Karpas-422 (cell line): ENCODE measurements around the gene PLXNA2. TPM values are rescaled to one million over a fixed set of nuclear protein-coding genes. Genes with fewer than 3 reads are reported as not detected.

Experiments used
- DNase-seq: peaks from one replicate; pipeline ENCODE4 v3.0.0-alpha.2; 2015
- H2AFZ ChIP-seq: fragments of 200-600 bp; sonication (generic); 2 replicates; pipeline ENCODE4 v1.6.1; 2014; ENCODE audit warnings: antibody characterized with exemption, low read length, mixed read lengths
- H3K27ac ChIP-seq: fragments of 200-600 bp; sonication (generic); 2 replicates; pipeline ENCODE4 v1.5.1; 2014; ENCODE audit warnings: mild to moderate bottlenecking, low read length, moderate library complexity
- H3K27me3 ChIP-seq: fragments of 200-600 bp; sonication (generic); 2 replicates; pipeline ENCODE4 v1.6.1; 2014; ENCODE audit warnings: low read length, mixed read lengths
- H3K36me3 ChIP-seq: fragments of 200-600 bp; sonication (generic); 2 replicates; pipeline ENCODE4 v1.6.1; 2014; ENCODE audit warnings: low read length, mixed read lengths; ENCODE audit not compliant: insufficient read depth
- H3K4me1 ChIP-seq: fragments of 200-600 bp; sonication (generic); 2 replicates; pipeline ENCODE4 v1.6.1; 2014; ENCODE audit warnings: mild to moderate bottlenecking, low read length, mixed read lengths
- H3K4me2 ChIP-seq: fragments of 200-600 bp; sonication (generic); 2 replicates; pipeline ENCODE4 v1.6.1; 2014; ENCODE audit warnings: low read length, low read depth, mild to moderate bottlenecking; ENCODE audit not compliant: poor library complexity, severe bottlenecking
- H3K4me3 ChIP-seq: fragments of 200-600 bp; sonication (generic); 2 replicates; pipeline ENCODE4 v1.5.1; 2014; ENCODE audit warnings: mild to moderate bottlenecking, antibody characterized with exemption, low read length, mixed read lengths
- H3K79me2 ChIP-seq: fragments of 200-600 bp; sonication (generic); 2 replicates; pipeline ENCODE4 v1.6.1; 2014; ENCODE audit warnings: mild to moderate bottlenecking, low read length, mixed read lengths
- H3K9ac ChIP-seq: fragments of 200-600 bp; sonication (generic); 2 replicates; pipeline ENCODE4 v1.6.0; 2014; ENCODE audit warnings: low read length
- H3K9me2 ChIP-seq: fragments of 200-600 bp; sonication (generic), shearing (Covaris generic); replicated peaks from 2 replicates; pipeline ENCODE4 v1.6.0; 2014; ENCODE audit warnings: mild to moderate bottlenecking, low read length, moderate library complexity; ENCODE audit not compliant: insufficient read depth
- H3K9me3 ChIP-seq: fragments of 300-700, 200-600 bp; sonication (generic); 2 replicates; pipeline ENCODE4 v1.6.1; 2014; ENCODE audit warnings: low read length, mixed read lengths
- H4K20me1 ChIP-seq: fragments of 200-600 bp; sonication (generic); 2 replicates; pipeline ENCODE4 v1.6.1; 2014; ENCODE audit warnings: mild to moderate bottlenecking, antibody characterized with exemption, low read length, low read depth; ENCODE audit not compliant: insufficient read depth
- total RNA-seq: library from RNA; depleted of rRNA; stranded (reverse); fragments of >200 nt; shearing (Covaris generic); gene quantifications from 2 replicates; pipeline ENCODE4 v1.2.3, GENCODE V29; 2014; ENCODE audit warnings: low replicate concordance

Gene PLXNA2
- total RNA-seq, 1 experiment from 2014 or later = not detected

DNA sequence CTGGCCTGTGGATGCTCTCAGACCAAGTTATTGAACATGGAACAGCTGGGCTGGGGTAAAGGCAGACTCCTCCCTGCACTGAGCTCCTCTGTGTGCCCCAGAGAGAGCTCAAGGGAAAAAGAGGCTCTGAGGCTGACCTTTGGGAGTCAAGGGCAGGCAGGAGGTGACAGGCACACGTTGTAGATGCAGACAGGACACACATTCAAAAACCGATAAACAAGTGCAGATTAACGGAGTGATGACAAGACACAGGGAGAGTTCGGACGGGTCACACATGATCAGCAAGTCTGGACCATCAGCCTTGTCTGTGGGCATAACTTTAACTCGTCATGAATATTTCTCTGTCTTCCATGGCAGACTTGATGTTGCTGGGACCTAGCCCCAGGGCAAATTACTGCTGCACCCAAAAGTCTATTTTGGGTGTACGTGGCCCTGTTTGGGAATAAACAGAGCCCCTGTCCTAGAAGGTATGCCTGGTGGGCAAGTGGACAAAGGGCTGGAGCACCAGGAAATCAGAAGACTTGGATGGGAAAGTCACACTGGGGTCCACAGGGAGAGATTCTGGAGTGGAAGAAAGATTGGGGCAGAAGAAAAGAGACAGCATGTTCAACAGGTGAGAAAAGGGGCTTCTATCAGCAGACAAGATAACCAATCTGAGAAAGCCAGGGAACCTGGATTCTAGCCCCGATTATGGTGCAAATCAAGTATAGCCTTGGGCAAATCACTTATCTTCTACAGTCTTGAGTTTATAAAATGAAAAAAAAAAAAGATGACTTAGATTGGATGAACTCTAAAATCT is 74.9 kb downstream of the PLXNA2 start:
- Histone ChIP-seq H3K79me2 (no peaks in the 10 kb centered on the region), H3K9me2 (no peaks in the 10 kb centered on the region), H3K36me3 (no peaks in the 10 kb centered on the region), H3K4me2 (no peak overlapping the region), H3K4me3 (no peak overlapping the region), H3K27ac (no peak overlapping the region), H2AFZ (no peak overlapping the region), H3K4me1 (no peaks in the 10 kb centered on the region; the same call in 1 of the 2 replicates), H3K9ac (no peak overlapping the region), H3K27me3 (no peaks in the 10 kb centered on the region), H4K20me1 (no peaks in the 10 kb centered on the region), H3K9me3 (no peaks in the 10 kb centered on the region)
- DNase-seq = no peak

DNA sequence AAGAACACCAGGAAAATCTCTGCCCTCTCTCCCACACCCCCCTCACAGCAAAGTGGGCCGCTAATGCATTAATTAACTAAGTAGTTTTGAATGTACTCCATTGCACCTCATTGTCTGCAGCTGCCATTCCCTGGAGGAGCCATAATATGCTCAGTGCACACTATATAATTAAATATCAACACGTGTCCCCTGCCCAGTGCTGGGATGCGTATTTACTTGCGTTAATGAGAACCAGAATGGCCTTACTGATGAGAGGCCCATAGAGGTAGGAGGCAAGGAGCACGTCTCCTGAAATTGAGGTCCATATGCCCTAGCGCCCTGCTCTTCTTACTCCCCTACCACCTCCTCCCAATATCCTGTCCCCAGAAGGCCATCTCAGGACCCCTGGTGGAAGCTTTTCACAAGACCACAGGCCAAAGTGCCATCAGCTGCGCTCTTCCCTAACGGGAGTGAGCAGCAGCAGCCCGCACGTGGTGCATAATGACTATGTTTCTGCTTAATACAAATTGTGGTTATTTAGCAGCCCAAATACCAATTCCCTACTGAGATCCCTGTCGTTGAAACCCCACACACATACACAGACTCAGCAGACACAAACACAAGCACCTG is 76.8 kb downstream of the PLXNA2 start:
- Histone ChIP-seq H3K4me3 (no peak overlapping the region), H3K27me3 (no peaks in the 10 kb centered on the region), H3K36me3 (no peaks in the 10 kb centered on the region), H4K20me1 (no peaks in the 10 kb centered on the region), H2AFZ (no peak overlapping the region), H3K9ac (no peak overlapping the region), H3K4me2 (no peak overlapping the region), H3K79me2 (no peaks in the 10 kb centered on the region), H3K9me2 (no peaks in the 10 kb centered on the region), H3K9me3 (no peaks in the 10 kb centered on the region), H3K27ac (no peak overlapping the region), H3K4me1 (no peaks in the 10 kb centered on the region; the same call in 1 of the 2 replicates)
- no peak for DNase-seq

DNA sequence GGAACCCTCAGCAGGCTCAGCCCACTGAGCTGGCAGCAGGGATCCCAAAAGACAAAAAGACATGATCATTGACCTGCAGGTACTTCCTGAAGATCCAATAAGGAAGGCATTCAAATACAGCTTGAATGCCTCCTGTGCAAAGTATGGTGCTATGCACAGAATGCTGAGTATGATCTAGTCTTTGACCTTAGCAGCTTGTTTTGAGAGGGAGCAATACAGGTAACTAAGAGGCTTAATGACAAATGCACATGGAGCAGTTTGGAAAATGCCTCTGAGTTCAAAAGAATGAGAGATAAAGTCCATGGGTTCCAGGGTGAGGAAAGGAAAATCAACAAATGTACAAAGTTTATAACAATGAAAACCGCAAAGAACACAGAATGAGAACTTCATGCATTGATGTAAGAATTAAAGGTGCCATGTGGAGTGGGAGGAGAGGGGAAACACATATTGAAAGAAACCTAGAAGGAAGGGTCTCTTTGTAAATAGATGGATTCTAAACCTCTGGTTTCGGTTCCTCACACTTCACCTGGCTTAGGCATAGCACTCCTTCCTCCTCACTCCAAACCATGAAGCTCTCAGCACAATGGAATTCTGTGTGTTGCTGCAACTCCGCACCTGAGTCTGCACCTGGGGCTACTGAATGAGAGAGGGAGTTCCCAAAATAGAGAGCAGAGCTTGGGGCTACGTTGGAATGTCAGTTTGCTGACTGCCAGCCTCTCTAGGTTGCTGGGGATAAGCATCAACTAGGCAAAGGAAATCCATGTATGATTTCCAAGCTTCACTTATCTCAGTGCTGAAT is 77.6 kb downstream of the PLXNA2 start:
- no peaks in the 10 kb centered on the region for H3K9me2 ChIP-seq
- H4K20me1 ChIP-seq = no peaks in the 10 kb centered on the region
- no peaks in the 10 kb centered on the region; the same call in 1 of the 2 replicates for H3K4me1 ChIP-seq
- no peak overlapping the region for H3K27ac ChIP-seq
- no peak overlapping the region for H2AFZ ChIP-seq
- H3K9me3 ChIP-seq = no peaks in the 10 kb centered on the region
- no peak overlapping the region for H3K4me3 ChIP-seq
- H3K27me3 ChIP-seq = no peaks in the 10 kb centered on the region
- no peaks in the 10 kb centered on the region for H3K36me3 ChIP-seq
- no peak for DNase-seq
- H3K79me2 ChIP-seq = no peaks in the 10 kb centered on the region
- H3K4me2 ChIP-seq = no peak overlapping the region
- H3K9ac ChIP-seq = no peak overlapping the region

DNA sequence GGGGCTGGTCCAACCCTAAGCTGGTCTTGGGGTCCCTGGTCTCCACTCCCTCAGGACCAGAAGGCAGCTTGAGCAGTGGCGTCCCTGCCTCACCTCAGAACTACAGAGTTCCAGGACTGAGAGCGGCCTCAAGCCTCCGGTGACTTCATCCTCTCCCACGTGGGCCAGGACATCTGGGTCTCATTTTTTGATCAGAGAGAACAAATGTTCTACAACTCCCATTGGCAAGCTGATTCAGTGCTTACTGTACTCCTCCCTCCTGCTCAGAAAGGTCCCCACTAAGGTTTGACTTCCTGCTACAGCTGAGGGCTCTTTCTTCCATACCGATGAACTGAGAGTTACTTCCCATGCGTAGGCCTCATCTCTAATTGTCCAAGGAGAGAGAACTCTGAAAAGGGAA is 78.5 kb downstream of the PLXNA2 start:
- no peaks in the 10 kb centered on the region for H3K79me2 ChIP-seq
- no peak for DNase-seq
- H2AFZ ChIP-seq = no peak overlapping the region

DNA sequence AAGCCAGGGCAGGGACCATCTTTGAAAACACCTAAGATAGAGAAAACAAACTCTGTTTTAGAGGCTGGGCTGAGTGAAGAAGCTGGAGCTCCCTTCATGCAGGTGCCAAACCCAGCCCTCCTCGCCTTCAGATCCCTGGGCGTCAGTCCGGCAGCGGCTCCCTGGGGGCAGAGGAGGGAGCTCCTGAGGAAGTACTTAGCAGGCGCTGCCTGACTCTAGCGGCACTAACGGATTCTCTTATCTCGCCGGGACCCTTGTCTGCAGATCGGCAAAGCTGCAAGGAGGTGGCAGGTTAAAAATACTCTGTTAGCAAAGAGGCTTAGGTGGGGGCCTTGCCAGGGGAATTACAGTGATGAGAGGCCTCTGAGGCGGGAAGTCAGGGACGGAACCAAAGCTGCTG is 79.6 kb downstream of the PLXNA2 start:
- H4K20me1 ChIP-seq = no peaks in the 10 kb centered on the region
- H3K4me2 ChIP-seq = no peak overlapping the region
- H3K27me3 ChIP-seq = no peaks in the 10 kb centered on the region
- no peak overlapping the region for H3K9ac ChIP-seq
- H3K9me2 ChIP-seq = no peaks in the 10 kb centered on the region
- no peak overlapping the region for H2AFZ ChIP-seq
- no peak for DNase-seq
- no peaks in the 10 kb centered on the region for H3K4me1 ChIP-seq
- H3K36me3 ChIP-seq = no peaks in the 10 kb centered on the region
- H3K9me3 ChIP-seq = no peaks in the 10 kb centered on the region
- H3K79me2 ChIP-seq = no peaks in the 10 kb centered on the region
- H3K27ac ChIP-seq = no peak overlapping the region
- no peak overlapping the region for H3K4me3 ChIP-seq

More for the DNA sequence above, 78.5 kb downstream of the PLXNA2 start:
- H3K9ac ChIP-seq = no peak overlapping the region
- H3K27me3 ChIP-seq = no peaks in the 10 kb centered on the region
- no peaks in the 10 kb centered on the region for H3K9me3 ChIP-seq
- no peak overlapping the region for H3K4me2 ChIP-seq
- H3K9me2 ChIP-seq = no peaks in the 10 kb centered on the region
- no peak overlapping the region for H3K4me3 ChIP-seq
- no peaks in the 10 kb centered on the region for H4K20me1 ChIP-seq
- no peaks in the 10 kb centered on the region for H3K36me3 ChIP-seq
- no peak overlapping the region for H3K27ac ChIP-seq
- no peaks in the 10 kb centered on the region; the same call in 1 of the 2 replicates for H3K4me1 ChIP-seq

DNA sequence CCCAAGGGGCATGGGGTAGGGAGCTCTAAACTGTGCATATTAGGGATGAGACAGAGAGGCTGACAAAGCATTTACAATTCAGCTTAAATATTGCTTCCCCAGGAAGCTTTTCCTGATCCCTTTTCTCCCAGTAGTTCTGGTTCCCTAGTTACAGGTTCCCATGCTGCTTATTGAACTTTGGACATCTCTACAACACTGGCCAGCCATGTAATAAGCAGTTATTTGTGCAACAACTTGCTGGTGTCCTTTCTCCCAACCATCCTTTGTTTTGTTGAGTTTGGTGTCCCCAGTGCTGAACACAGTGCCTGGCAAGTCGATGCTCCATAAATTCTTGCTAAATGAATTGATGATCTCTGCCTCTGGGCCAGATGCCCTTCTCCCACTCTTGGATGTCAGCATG is 80.6 kb downstream of the PLXNA2 start:
- Histone ChIP-seq H3K36me3 (no peaks in the 10 kb centered on the region), H3K4me2 (no peak overlapping the region), H3K27ac (no peak overlapping the region), H3K9ac (no peak overlapping the region), H3K9me2 (no peaks in the 10 kb centered on the region), H2AFZ (no peak overlapping the region), H3K4me3 (no peak overlapping the region), H3K9me3 (no peaks in the 10 kb centered on the region), H4K20me1 (no peaks in the 10 kb centered on the region), H3K4me1 (no peaks in the 10 kb centered on the region), H3K79me2 (no peaks in the 10 kb centered on the region), H3K27me3 (no peaks in the 10 kb centered on the region)
- no peak for DNase-seq

DNA sequence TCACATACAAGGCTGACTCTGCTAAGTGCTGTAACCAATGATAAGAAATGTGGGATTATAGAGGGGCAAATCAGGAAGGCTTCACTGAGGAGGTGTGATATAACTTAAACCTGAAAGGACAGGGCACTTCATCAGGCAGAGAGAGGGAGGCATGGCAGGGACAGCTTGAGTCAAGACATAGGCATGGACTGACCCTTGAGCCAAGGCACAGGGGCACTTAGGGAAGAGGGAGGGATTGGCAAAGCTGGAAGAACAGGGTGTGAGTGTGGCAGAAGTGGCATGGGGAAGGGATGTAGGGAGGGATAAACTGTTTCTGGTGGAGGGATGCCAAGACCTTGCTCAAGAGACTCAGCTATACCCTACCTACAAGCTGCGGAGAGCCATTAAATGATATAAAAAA is 81.3 kb downstream of the PLXNA2 start:
- Histone ChIP-seq H3K79me2 (no peaks in the 10 kb centered on the region), H2AFZ (no peak overlapping the region), H3K4me3 (no peak overlapping the region)

More for the DNA sequence above, 81.3 kb downstream of the PLXNA2 start:
- H3K27me3 ChIP-seq = no peaks in the 10 kb centered on the region
- no peaks in the 10 kb centered on the region for H3K9me3 ChIP-seq
- no peak overlapping the region for H3K9ac ChIP-seq
- no peaks in the 10 kb centered on the region for H3K4me1 ChIP-seq
- DNase-seq = no peak
- no peaks in the 10 kb centered on the region for H4K20me1 ChIP-seq
- H3K9me2 ChIP-seq = no peaks in the 10 kb centered on the region
- H3K27ac ChIP-seq = no peak overlapping the region
- no peak overlapping the region for H3K4me2 ChIP-seq
- H3K36me3 ChIP-seq = no peaks in the 10 kb centered on the region
